HuH-7.5 (cell line): Measurements from ENCODE around the gene NR3C1.

Experiments used
- DNase-seq: peaks from one replicate; pipeline ENCODE4 v3.0.0; 2011; ENCODE audit warnings: low spot score

The NR3C1 gene

GRCh38 chr5:143398451-143399237, 4.8 kb downstream of the NR3C1 start:
- DNase-seq: no peak

- no peak for DNase-seq
Measured at GRCh38 chr5:143398053-143398355, 5.5 kb downstream of the NR3C1 start.

DNA sequence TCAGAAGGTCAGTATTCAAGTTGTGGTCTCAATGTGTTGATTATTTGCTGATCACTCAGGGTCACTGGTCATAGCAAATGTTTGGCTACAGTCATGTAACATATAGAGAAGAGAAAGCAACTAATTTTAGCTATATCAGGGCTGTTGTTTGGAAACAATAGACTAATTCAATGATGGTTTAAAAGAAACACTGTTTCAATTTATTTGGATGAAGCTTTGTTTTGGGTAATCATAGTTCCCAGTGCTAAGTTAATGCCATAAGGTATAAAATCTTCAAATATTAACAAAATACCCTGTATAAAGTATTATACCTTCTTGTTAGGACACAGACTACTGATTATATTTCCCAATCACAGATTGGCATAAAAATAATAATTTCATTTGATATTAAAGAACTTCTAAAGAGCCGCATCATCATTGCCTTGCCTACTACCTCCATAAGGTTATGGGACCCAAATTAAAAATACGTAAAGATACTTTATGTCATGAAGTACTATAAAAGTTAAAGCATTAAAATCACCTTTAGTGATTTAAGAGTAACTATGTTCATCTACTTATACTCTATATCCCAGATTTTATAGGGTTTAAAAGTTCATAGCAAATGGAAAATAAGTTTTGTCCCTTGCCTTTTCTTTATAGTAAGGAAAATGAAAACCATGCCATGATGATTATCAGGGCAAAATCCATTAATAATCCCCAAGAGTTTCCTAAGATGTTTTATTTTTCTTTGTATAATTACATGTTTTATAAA, 6.0 kb downstream of the NR3C1 start:
- no peak for DNase-seq

GRCh38 chr5:143396353-143396940, 7.0 kb downstream of the NR3C1 start:
- DNase-seq: no peak

DNA sequence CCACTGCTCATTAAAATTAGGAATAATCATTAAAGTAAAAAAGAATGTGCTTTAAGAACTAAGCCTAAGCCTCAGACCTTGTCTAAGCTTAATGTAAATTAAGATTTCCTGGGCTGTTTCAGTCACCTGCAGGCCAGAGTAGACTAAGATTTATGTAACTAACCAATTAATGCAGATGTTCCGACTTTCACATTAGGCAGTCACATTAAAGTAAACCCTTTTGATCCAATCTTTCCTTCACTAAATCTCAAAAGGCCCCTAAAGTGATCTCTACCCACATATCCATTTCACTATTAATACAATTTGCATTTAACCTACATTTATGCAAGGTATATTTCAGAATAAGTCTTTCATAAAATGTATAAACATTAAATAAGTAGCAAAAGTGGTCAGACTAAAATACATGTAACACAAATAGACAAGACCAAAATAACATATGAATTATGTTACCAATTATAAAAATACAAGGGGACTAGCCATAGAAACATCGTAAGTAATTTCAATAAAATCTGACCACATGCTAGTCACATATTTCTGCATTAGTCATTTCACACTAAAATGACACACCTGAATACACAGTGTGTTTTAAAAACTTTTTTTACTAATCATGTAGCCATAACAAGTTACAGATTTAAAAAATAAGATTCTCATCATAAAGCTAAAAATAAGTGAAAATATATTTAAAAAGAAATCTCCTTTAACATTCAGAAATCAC, 7.7 kb downstream of the NR3C1 start:
- no peak for DNase-seq

DNA sequence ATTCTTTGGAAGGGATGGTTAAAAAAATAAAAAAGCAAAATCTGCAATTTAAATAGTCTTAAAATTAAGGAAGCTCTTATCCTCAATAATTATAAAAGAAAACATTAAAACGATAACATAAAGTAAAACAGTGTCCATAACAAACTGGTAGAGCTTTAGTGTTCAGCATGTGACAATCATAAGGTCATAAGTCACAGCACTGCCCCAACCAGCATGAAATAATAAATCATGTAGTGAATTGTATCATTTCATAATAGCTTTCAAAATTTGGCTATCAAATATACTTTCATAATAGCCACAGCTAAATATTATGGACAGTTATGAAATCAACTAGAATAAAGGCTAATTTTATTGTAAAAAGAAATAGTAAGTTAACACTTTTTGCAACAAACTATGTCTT, 10.0 kb downstream of the NR3C1 start:
- DNase-seq: no peak

DNA sequence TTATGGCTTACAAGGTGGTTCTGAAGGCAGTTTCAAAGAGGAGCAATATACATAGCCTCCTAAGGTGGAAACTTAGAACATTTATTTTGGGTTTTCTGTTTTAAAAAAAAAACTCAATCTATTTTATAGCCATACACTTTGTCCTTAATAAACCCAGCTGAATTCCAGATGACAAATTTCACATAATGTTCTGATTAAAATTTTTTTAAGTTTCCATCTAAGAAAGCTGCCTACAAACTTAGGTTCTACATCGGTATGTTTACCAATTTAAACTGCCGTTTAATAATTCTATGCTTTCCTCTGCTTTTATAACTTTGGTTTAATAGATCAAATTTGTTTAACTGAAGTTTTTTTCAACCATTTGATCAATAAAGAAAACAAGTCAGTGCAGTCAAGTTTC, 12.5 kb downstream of the NR3C1 start:
- no peak for DNase-seq

DNA sequence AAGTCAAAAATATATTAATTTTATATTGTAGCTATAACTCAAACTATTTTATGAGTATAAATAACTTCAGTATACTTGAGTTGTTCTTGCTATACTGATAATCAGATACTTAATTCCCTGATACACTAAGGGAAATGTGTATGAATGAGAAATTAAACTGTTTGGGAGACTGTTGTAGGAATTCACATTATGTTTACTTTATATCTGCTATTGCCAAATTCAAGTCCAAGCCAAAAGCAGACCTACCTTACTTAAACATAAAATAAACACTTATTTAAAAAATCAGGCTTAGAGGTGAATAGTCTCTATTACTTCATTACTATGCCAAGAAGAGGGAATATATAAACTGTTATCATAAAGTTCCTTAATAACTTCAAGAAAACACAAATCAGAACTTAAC, 13.2 kb downstream of the NR3C1 start:
- DNase-seq: no peak

DNA sequence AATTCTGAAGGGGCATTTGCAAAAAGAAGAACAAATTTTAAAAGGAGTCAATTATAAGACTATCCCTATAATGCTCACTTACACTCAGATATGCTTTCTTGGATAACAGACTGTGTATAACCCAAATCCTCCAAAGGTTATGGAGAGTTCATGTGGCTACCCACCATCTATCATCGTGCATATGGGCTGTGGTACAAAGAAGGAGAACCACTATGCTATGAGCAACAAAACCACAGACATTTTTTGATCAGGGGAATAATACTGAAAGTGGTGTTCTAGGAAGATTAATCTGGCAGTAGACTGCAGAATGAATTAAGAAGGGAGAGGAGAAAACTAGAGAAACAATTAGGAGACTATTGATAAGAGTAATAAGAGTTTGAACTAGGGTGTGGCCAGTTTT, 16.8 kb downstream of the NR3C1 start:
- DNase-seq: no peak

- DNase-seq: no peak
Measured at GRCh38 chr5:143384865-143385657, 18.4 kb downstream of the NR3C1 start.

GRCh38 chr5:143383988-143384387, 19.5 kb downstream of the NR3C1 start:
- no peak for DNase-seq

DNA sequence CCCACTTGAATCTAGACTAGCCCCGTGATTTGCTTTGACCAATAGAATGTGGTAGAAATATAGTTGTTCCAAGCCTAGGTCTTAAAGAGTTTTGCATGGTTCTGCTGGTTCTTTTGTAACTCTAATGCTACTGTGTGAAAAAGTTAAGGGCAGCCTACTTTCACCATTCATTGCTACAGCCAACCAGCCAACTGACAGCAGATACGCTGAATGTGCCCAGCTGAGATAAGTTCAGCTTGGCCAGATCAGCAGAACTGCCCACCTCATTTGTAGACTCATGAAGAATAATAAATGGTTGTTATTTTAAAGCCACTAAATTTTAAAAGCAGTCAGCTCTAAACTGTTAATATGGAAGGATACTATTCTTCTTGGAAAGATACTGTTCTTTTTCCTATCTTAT, 23.9 kb downstream of the NR3C1 start:
- no peak for DNase-seq

GRCh38 chr5:143376911-143377813, 26.3 kb downstream of the NR3C1 start:
- DNase-seq: no peak

DNA sequence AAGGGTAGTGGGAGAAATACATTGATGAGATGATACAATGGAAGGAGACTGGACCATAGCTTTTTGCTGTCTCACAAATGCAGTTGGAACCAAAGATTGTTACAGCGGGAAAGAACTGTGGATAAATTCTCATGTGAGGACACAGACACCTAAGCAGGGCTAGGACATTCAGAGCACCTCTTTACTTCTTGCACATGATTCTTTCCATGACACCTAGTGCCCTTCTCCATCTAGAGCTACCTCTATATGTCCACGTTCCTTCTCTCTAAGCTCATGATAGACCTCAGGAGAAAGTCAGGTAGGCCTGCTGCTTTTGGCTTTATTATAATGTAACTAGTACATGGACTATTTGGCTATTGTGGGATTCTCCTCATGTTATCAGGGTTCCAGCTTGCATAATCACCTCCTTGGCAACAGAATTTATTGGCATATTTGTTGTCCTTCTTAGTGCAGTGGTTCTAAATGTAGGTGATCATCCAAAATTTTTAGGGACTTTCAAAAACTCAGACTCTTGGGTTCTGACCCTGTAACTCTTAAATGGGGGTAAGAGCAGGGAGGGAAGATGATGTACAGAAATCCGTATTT, 27.2 kb downstream of the NR3C1 start:
- DNase-seq: no peak

- DNase-seq: no peak
Measured at GRCh38 chr5:143374496-143375217, 28.8 kb downstream of the NR3C1 start.

DNA sequence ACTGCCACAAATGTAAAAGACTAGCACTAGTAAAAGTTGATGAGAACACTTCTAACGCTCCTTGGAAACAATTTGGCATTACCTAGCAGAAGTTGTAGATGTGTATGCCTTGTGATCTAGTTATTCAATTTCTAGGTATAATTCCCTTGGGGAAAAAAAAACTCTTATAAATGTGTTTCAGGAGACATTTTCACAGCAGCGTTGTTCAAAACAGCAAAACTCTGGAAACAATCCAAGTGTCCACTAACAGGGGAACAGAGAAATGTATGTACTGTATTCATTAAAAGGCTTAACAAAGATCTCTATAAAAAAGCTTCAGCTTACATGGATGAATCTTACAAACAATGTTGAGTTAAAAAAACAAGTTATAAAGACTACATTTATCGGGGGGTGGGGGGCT, 30.4 kb downstream of the NR3C1 start:
- no peak for DNase-seq

DNA sequence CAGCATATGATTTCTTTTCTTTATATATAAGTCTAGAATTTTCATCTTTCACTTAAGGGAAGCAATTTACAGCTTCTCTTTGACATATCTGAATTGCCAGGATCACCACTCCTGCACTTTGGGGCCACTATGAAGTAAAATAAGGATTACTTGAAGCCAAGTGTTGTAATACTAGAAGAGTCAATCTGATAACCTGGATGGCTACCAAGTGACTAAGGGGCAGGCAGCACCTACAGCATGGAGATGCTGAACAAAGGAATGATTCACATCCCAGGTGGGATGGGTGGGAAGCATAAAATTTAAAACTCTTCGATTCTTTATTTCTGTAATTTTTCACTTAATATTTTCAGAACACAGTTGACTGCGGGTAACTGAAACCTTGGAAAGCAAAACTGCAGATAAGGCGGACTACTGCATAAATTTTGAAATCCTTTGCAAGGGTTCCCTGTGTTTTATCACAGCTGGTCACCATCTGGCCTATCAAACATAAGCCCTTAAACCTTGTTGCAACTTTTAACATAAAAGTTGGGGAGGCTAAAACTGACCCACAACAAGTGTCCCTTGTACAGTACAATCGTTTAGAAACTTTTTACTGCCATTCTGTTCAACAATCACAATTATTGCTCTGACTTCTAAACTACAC, 31.2 kb downstream of the NR3C1 start:
- DNase-seq: no peak

GRCh38 chr5:143370440-143370839, 33.0 kb downstream of the NR3C1 start:
- no peak for DNase-seq

DNA sequence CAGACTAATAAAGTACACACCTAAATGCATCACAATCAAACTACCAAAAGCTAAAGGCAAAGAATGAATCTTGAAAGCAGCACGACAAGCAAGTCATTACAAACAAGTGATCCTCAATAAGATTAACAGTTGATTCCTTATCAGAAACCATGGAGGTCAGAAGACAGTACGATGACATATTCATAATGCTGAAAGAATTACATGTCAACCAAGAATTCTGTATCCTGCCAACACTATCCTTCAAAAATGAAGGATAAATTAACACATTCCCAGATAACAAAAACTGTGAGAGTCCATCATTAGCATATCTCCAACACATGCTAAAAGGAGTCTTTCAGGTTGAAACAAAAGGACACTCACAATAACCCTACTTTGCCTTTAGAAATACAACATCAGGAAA, 39.4 kb downstream of the NR3C1 start:
- DNase-seq: no peak
